ENCODE results near the gene SMIM32.

Gene SMIM32

DNA sequence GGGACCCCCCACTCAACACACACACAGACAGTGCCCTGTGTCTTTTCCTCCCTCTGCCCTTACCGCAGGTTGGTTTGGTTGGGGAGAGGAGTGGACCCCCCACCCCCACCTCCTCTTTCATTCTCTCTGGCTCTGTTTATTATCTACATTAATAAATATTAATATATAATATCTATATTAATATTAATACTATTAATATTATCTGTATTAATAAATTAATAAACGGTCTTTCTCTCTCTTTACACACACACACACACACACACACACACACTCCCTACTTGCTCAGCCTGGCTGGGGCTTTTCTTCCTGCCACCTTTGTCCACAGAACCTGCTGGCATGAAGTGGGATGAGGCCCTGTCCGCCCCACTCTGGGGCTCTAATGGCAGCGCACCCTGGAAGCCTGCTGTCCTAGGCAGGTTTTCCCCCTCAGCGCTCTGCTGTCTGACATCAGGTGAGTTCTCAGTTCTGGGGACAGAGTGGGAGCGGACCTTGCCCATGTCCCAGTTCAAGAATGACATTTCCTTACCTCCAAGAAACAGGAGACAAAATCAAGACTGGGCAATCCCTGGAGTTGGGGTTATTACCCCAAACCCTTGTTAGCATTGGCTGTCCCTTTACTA, 10.5 kb upstream of the SMIM32 start:
- TF ChIP-seq, protein P1, sequence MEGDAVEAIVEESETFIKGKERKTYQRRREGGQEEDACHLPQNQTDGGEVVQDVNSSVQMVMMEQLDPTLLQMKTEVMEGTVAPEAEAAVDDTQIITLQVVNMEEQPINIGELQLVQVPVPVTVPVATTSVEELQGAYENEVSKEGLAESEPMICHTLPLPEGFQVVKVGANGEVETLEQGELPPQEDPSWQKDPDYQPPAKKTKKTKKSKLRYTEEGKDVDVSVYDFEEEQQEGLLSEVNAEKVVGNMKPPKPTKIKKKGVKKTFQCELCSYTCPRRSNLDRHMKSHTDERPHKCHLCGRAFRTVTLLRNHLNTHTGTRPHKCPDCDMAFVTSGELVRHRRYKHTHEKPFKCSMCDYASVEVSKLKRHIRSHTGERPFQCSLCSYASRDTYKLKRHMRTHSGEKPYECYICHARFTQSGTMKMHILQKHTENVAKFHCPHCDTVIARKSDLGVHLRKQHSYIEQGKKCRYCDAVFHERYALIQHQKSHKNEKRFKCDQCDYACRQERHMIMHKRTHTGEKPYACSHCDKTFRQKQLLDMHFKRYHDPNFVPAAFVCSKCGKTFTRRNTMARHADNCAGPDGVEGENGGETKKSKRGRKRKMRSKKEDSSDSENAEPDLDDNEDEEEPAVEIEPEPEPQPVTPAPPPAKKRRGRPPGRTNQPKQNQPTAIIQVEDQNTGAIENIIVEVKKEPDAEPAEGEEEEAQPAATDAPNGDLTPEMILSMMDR (IDR thresholded peaks at IDR 0.05; ENCODE audit: control insufficient read depth, extremely low read depth, insufficient read depth), result no peak
- no peak for DNase-seq (ENCODE audit: low read depth)
- H3K4me3 ChIP-seq (ENCODE audit: low read depth, low read length), result no peak overlapping the region

DNA sequence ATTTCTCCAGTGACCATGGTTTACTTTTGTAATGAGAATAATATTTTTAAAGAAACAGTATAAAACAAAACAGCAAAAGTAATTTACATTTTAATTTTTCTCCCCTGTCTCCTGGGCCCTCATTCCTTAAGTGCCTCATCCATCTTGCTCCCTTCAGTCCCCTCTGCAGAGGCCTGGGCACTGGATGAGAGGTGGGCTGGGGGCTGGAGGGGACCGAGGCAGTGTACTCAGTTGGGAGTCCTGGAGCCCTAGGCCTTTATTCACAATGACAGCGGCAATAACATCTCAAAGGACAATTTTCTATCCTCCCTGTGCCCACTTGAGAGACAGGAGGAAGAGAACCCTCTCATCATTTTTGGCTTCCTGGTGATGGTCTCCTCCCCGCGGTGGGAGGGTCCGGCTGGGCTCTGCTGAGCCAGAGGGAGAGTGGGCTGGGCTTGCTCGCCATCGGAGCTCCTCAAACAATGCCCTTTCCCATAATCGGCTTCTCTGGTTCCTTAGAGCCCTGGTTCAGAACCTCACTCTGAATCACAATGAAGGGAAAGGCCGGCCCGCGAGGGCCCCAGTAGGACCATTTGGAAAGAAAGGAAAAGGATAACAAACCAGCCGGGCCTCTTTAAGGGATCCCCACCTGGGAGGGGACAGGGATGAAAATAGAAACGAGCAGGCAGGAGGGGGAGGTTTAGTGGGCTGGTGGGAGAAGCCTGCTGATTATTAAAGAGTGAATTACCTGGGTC, 9.7 kb upstream of the SMIM32 start:
- TF ChIP-seq, protein P1 (IDR thresholded peaks at IDR 0.05; ENCODE audit: control insufficient read depth, extremely low read depth, insufficient read depth), result no peak
- H3K4me3 ChIP-seq (ENCODE audit: low read depth, low read length), result no peak overlapping the region
- no peak for DNase-seq (ENCODE audit: low read depth)

DNA sequence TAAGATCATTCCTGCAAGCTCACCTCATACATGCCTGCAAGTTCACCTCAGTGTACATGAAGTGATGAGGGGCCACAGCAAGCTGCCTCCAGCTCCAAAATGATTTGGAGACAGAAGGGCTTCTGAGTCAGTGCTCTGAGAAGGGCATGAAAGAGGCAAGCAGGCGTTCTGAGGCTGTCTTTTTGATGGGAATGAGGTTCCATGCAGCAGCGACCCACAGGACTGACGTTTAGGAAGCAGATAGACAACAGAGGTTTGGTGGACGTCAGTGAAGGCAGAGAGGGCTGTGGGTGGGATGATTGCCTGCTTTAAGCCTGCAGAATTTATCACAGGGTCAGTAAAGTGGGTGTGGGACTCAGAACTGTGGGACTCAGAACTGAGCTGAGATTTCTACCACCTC, 8.9 kb upstream of the SMIM32 start:
- DNase-seq (ENCODE audit: low read depth), result no peak
- TF ChIP-seq, protein P1 (IDR thresholded peaks at IDR 0.05; ENCODE audit: control insufficient read depth, extremely low read depth, insufficient read depth), result no peak
- no peak overlapping the region for H3K4me3 ChIP-seq (ENCODE audit: low read depth, low read length)

DNA sequence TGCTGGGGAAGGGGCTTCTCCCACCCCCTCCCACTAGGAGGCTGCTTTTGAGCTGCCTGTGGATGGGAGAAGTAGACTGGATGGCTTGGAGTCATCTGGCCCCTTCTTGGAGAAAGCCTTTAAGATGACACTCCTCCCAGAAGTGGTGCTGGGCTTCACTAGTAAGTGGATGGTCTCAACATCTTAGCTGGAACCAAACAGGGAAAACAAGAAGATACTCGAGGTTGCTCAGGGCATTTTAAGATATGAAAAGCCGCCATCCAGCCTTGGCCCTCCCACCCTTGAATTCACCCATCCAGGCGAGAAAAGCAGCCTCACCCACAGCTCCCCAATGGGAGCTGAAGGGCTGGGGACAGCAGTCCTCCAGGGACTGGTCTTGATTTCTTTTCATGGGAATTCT, 7.8 kb upstream of the SMIM32 start:
- TF ChIP-seq, protein P1 (IDR thresholded peaks at IDR 0.05; ENCODE audit: control insufficient read depth, extremely low read depth, insufficient read depth), result no peak
- DNase-seq (ENCODE audit: low read depth), result no peak
- no peak overlapping the region for H3K4me3 ChIP-seq (ENCODE audit: low read depth, low read length)

DNA sequence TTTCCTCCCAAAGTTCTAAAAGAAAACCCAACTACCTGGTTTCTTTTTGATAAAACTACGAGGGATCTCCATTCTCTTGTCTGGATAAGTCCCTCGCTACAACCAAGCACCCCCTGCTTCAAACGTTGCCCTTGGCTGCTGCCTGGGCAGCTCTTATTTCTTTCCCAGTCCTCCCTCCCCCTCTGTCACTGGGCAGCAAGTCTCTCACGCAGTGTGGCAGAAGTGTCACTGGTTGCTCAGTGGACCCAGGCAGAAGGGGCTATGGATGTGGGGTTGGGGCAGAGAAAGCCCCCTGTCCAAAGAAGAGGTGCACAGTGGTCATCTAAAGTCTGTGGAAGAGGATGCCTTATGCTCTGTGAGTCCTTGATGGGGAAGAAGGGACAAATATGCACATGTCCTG, 7.2 kb upstream of the SMIM32 start:
- DNase-seq (ENCODE audit: low read depth), result no peak
- TF ChIP-seq, protein P1 (IDR thresholded peaks at IDR 0.05; ENCODE audit: control insufficient read depth, extremely low read depth, insufficient read depth), result no peak
- H3K4me3 ChIP-seq (ENCODE audit: low read depth, low read length), result no peak overlapping the region

DNA sequence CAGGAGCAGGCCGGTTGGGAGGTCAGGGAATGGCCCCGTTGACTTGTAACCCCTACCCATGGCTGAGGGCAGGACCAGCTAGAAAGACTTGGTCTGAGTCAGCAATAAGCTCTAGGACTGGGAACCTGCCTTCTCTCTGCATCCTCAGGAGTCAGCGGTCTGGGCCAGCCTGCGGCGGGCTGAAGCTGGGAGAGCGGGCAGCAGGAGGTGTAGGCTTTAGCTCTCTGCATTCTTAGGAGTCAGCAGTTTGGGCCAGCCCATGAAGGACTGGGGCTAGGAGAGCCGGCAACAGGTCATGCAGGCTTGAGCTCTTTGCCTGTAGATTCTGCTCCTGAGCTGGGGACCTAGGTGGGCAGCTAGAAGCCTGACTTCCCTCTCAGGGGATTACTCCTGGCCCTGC, 6.4 kb upstream of the SMIM32 start:
- no peak overlapping the region for H3K4me3 ChIP-seq (ENCODE audit: low read depth, low read length)

More for the DNA sequence above, 6.4 kb upstream of the SMIM32 start:
- TF ChIP-seq, protein P1 (IDR thresholded peaks at IDR 0.05; ENCODE audit: control insufficient read depth, extremely low read depth, insufficient read depth), result no peak
- no peak for DNase-seq (ENCODE audit: low read depth)

Measured in LNCaP clone FGC (cell line).